GM19023 (cell line): ENCODE data around the gene PLSCR5.
A peak's percentile ranks its signal among the peaks of the same experiment; 100 is the strongest.

Experiments
- ATAC-seq: cut with Tn5 transposase; IDR thresholded peaks from one replicate; pipeline ENCODE4 v1.9.1; 2021; ENCODE audit warnings: mild to moderate bottlenecking, moderate library complexity; ENCODE audit not compliant: unreplicated experiment

The PLSCR5 gene, protein sequence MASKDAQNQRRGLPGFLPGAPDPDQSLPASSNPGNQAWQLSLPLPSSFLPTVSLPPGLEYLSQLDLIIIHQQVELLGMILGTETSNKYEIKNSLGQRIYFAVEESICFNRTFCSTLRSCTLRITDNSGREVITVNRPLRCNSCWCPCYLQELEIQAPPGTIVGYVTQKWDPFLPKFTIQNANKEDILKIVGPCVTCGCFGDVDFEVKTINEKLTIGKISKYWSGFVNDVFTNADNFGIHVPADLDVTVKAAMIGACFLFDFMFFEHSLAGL

DNA sequence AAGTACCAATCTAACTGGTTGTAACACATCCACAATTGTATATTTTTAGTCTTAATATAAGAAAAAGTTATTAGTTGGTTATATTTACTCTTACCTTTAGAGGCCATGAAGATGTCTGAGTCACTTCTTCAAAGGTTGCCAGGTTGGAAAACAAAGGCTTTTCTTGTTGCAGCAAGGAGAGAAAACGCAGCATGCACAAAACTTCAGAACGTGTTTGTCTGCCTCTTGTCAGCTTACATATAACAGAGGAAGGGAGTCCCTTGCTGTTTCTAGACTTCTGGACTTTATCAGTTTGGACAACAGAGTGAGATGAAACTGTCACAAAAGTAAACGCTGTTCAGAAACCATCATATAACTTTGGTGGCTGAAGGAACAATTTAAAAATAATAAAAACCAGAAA is at the start of gene PLSCR5:
PLSCR5 (minus strand) TSS at position 241 of the 400 bp plus-strand sequence; CDS start at position 107, 134 bp downstream.
- no peak for ATAC-seq

- no peak for ATAC-seq
Observed at GRCh38 chr3:146653978-146654377, 48.8 kb upstream of the PLSCR5 start.

DNA sequence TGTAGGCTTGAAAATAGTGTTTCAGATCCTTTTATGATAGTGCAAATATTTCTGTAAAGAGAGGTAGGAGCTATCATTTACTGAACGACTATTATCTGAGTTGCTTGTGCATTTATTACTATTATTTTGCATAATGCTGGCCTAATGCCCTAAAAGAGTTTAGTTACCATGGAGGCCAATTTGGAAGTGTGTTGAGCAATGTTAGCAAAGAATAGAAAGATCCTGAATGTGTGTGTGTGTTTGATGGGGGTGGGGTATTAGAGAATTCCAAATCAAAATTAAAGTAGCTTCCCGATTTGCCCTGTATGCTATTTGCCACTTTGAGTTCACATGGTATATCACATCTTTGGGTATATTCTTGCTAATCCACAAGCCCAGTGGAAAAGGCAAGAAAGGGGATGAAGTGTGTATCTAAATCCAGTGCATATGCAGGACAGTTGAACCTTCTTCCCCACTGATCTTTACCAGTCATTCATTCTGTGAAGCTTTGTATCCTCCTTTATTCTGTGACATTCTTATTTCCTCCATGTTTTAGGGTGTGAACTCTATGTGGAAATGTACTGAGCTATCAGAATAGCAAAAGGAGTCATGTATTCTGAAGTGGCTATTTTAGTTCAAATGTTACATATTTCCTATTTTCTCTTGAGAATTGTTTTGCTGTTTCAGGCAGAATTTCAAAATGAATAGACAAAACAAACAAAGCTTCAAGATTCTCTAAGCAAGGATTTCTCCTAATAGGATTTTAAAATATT is 45.7 kb upstream of the PLSCR5 start:
- ATAC-seq = no peak

- ATAC-seq = no peak
Observed at GRCh38 chr3:146646261-146646660, 41.1 kb upstream of the PLSCR5 start.

DNA sequence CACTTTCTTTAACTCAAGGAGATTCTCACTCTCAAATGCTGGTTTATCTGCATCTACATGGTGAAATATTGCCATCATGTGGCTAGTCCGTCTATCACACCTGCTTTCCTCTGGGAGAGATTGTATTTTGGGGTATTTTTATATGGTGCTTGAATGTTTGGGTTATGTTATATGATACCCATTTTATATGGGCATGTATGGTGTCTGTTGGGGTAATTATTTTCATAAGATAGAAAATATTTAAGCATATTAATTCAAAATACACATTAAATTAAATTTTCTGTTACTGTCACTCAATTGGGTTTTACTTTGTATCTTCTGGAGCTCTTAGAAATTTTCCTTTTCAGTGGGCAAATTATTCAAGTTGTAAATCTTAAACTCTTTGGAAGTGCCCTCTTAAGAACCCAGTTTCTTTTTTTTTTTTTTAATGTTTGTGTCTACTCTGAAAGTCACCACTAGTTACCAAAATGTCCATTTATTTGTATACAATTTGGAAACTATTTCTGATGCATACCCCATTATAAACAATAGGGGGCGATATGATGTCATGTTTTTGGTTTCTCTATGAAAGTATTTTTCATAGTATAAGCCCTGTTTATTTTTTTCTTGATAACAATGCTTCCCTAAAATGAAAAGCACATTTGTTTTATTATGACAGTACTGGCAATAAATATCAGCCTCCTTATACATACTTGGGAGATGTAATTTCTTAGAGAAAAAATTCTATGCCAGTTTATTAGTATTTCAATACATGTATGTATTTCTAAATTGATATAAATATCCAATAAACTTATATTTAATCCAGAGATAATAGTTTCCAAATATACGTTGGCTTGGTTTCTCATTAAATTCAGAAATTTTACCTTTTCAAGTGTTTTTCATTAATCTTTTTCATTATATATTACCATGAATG is 36.1 kb upstream of the PLSCR5 start:
- peak; percentile 60 for ATAC-seq

DNA sequence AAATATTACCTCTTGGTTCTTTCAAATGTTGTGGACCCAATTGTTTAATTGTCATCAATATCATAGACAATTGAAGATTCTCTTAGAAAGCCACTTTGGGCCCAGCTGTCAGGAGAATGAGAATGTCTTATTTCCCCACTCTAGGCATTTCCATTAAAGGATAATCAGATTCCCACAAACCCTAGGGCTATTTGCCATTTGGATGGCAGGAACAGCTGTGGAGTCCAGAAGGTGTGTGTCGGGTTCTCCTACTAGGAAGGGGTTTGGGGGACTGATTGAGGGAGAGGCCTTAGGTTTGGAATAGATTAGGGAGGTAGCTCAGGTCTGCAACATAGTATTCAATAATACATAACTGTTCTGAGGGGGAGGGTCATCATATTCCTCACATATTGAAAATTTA is 35.2 kb upstream of the PLSCR5 start:
- ATAC-seq = no peak

DNA sequence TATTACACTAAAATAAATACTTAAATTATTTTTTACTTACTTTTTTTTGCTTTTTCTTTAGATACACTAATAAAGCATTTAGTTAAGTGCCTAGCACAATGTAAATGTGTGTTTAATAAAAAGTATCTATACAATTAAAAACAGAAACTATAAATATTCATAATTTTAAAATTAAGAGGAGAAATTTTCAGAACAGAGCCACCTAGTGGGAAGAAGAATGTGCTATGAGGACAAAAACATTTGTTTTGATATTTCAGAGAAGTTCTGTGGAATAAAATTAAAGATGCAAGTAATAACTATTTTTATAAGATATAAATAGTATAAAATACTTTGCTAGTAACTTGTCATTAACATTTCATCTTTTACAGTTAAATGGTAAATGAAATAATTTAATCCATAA is 33.6 kb upstream of the PLSCR5 start:
- ATAC-seq = no peak

- no peak for ATAC-seq
Observed at GRCh38 chr3:146637871-146638270, 32.7 kb upstream of the PLSCR5 start.

GRCh38 chr3:146636881-146637280 is 31.7 kb upstream of the PLSCR5 start:
- no peak for ATAC-seq

DNA sequence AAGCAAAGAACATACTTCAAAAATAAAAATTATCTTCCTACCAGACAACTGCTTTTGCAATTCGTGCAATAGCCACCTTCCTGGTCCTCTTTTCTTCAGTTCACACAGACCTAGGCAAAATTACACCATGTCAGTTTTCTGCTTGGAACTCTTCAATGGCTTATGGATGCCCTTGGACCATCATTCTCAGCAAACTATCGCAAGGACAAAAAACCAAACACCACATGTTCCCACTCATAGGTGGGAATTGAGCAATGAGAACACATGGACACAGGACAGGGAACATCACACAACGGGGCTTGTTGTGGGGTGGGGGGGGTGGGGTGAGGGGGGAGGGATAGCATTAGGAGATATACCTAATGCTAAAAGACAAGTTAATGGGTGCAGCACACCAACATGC is 29.2 kb upstream of the PLSCR5 start:
- ATAC-seq = no peak

DNA sequence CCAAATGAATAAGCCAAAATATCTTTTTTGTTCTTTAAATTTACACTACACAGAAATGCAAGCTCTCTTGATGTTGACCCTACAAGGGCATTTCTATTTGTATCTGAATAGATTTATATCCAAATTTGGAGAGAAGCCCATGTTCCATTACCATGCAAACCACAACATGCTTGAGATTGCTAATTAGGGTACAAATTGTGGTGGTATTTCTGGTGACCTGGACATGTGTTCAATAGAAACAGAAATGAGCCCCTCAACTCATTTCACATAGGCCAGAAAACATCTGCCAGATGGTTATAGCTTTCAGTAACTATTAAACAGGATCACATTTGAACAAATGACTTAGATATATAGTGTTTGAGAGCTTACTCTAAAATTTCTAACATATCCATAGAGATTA is 23.5 kb upstream of the PLSCR5 start:
- ATAC-seq = no peak

- ATAC-seq = no peak
Observed at GRCh38 chr3:146626403-146627122, 21.4 kb upstream of the PLSCR5 start.

DNA sequence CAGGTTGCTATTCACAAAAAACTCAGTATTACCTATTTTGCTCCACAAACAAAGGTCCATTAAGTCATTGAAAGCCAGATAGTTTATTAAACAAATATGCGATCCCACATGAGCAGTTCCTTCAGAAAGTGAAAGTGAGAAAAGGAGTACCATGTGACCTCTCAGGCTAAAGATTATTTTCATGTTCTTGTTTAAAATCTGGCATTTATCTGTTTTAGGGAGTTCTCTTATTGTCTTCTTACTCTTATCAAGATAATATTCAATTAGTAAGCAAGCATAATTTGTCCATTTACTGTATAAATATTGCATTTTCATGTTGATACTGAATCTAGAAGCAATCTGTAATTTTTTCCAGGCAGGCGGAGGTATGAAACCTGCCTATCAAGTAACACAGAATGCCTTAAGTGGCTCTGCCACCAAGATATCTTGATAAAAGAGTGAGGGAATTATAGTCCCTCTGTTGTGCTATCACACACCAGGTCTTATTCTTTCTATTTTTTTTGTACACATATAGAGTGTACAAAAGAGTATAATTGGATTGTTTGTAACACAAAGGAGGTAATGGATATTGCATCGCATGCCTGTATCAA is 20.1 kb upstream of the PLSCR5 start:
- no peak for ATAC-seq

- ATAC-seq = no peak
Observed at GRCh38 chr3:146621723-146622122, 16.6 kb upstream of the PLSCR5 start.

DNA sequence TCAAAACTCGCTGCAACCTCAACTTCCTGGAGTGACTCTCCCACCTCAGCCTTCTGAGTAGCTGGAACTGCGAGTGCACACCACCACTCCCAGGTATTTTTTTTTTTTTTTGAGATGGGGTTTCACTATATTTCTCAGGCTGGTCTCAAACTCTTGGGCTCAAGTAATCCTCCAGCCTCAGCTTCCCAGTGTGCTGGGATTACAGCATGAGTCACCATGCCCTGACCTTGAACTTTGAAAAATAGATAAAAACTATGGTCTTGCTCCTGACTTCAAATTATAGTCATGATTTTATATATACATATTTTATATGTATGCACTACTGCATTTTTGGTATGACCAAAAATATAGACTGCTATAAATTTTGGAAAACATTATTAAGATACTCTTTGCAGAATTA is 6.9 kb upstream of the PLSCR5 start:
- no peak for ATAC-seq

DNA sequence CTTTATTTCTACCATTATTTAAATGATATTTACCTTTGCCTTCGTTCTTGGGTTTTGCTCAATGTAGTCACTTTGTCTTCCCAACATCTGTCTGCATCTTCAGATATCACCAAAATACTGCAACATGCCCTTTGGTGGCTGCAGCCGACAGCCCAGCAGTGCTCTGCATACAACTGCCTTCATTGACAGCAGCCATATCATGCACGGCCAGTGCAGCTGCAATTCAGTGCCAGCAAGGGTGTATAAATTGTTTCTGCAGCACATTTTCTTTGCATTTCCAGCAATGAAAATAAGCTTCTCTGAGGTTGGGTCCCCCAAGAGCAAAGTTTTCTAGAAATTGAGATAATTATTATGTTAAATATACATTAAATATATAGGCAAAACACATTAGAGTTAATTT is 6.0 kb upstream of the PLSCR5 start:
- no peak for ATAC-seq

- ATAC-seq = no peak
Observed at GRCh38 chr3:146598535-146598934, 6.6 kb downstream of the PLSCR5 start.

GRCh38 chr3:146594843-146595482 is 10.2 kb downstream of the PLSCR5 start:
- no peak for ATAC-seq

DNA sequence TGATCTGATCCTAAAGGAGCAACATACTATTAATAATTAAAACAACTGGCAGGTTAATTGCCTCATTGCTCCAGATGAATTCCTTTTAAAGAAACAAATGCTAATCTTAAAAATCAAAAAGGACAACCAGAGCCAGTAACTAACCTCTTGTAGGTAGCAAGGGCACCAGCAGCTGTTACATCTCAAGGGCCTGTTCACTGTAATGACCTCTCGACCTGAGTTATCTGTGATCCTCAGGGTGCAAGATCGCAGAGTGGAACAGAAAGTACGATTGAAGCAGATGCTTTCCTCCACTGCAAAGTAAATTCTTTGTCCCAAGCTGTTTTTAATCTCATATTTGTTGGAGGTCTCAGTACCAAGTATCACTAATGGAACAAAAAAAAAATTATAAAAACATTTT is 11.4 kb downstream of the PLSCR5 start:
- no peak for ATAC-seq

- no peak for ATAC-seq
Observed at GRCh38 chr3:146590521-146590920, 14.6 kb downstream of the PLSCR5 start.
